NCI-H2029 treated with DMSO at 0.1 percent for 48 hours (cell line): Measurements from ENCODE around the gene WNT8B.

Experiments
- DNase-seq: peaks from one replicate; lab custom pipeline; 2025; lab: John Stamatoyannopoulos, UW

The WNT8B gene

GRCh38 chr10:100483876-100484666, 21.3 kb downstream of the WNT8B start:
- no peak for DNase-seq

DNA sequence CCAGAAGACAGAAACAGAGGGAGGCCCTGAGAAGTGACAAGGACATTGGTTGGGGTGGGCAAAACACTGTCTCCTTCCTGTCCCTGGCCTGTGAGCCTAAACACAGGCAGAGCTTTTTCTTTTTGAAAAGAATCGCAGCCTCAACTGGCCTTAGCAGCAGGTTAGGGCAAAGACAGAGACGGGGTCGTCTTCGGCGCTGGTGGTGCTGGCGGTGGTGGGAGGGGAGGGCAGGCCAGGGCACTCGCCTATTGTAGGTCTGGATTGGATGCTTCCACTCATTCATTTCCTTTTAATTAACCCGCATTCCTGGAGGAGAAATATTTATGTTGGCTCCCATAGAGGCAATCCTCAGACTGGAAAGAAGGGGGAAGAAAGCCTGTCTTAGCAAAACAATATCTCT, 22.6 kb downstream of the WNT8B start:
- DNase-seq, result no peak

DNA sequence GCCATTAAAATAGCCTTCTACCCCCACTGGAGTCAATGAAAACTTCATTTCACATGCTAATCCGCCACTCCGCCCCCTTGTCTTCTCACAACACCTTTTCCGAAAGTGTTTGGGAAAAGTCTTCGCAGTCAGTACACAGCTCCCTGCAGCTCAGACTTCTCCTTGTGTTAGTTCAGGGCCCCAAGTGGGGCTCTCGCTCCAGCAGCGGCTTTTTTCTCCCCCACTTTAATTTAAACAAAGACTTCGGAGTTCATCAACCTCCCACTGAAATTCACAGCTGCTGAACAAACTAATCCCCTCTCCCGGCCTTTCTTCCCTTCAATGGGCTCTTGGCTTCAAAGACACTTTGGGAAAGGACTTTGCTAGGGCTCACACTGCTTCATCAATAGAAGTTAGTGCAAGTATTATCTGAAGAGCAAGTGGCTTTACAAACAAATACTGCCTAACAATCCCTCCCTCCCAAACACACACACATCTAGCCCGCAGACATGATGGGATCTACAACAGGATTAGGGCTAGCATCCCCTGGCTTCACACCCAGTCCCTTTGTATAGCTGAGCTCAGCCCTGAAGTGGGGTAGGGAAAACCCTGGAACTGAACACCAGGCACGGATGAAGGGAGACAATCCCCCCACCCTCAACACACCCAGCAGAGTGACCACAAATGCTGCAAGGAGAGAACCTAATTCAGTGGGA, 23.1 kb downstream of the WNT8B start:
- no peak for DNase-seq

DNA sequence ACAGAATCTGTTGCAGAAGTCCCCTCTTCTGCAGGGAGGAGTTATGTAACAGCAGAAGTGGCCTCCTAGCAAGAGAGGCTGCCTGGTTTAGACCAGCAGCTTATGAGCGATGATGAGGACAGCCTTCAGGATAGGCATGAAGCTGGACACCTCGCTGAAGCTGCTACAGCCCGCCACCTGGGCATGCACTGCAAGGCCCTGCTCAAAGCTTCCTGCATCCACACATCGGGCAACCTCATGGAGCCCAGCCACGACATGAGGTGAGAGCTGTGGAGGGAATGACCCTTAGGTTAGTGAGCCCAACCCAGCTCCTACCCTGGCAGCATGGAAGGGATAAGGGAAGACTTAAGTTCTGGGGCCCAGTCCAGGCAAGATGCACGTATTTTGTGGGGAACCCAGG, 24.7 kb downstream of the WNT8B start:
- no peak for DNase-seq

DNA sequence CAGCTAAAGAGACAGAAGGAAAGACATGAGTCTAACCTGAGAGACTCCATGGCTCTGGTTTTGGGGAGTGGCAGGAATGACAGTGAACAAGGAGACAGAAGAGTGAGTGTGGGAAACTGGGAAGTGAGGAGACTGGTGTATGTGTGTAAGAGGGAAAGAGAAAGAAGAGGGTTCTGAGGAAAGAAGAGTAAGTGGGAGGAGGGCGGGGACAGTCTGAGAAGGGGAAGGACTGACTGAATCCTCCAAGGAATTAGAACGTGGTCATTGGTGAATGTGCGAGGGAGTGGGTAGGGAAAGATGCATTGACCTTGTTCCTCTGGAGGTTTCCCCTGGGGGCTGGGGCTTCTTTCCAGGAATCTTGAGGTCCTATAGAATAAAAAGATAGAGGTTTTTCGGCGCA, 26.6 kb downstream of the WNT8B start:
- DNase-seq, result no peak

GRCh38 chr10:100490531-100490930, 27.7 kb downstream of the WNT8B start:
- DNase-seq, result no peak

DNA sequence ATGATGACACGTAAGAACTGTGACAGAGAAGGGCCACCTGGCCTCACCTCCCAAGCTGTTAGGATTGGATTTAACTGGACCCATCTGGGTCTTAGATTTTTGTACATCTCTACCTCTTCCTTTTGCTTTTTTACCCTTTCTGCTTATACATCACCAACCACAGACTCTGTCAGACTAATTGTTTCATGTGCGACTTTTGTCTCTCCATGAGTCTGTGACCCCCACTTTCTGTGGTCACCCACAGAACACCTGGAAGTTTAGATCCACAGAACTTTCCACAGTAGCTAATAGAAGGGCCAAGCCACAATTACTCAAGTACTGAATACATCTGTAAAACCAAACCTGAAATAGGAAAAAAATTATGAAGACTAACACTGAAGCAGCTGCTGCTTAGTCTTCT, 33.8 kb downstream of the WNT8B start:
- no peak for DNase-seq

DNA sequence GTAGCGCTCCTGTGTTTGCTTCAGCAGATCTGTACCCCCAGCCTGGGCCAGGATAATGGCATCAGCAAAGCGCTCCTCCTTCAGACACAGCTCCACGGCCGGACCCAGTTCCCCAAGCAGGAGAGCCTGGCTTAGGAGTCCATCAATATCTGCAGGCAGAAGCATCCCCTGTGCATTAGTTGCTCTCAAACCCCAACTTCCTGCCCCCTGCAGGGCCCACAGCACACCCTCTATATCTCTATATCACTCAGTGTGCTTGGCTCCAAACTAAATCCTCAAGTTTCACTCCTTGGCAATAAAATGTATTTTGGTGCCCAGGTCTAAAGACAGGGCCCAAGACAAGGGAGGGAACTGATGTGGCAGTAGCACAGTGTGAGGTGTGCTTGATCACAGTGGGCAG, 35.2 kb downstream of the WNT8B start:
- DNase-seq, result no peak

- DNase-seq, result no peak
Measured at GRCh38 chr10:100501423-100501822, 38.6 kb downstream of the WNT8B start.

DNA sequence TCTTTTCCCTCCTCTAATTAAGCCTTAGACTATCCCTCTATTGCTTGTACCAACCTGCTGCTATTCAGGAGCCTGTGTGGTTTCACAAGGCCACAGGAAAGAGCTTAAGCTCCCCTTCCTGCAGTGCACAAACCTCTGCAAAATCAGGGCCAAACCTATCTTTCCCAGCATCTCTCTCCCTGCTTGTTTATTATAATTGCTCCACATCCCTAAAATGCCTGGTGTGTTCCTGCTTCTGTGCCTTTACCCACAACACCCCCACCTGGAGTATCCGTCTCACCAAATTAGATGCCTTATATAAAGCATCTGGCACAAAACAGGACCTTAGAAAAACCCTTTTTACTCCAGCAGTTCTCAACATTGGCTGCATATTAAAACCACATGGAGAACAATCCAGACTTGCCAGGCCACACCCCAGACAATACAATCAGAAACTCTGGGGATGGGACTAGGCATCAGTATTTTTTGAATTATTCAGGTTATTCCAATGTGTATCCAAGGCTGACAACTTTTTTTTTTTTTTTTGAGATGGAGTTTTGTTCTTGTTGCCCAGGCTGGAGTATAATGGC, 40.2 kb downstream of the WNT8B start:
- DNase-seq, result no peak

DNA sequence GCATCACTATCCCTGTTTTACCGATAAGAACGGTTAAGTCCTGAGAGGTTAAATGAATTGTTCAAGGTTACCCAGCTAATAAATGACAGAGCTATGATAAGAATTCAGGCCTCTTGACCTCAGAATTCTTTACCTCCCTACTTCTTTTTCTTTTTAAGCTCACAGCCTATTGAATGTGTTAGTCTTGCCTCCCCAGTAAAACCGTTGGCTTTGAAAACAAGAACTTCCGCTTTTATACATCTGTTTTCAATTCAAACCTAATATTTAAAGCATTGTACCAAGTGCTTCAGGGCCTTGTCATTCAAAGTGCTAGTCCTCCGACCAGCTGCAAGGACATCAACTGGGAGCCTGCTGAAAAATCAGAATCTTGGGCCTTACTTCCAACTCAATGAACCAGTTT, 41.3 kb downstream of the WNT8B start:
- no peak for DNase-seq

GRCh38 chr10:100505164-100505563, 42.4 kb downstream of the WNT8B start:
- no peak for DNase-seq

GRCh38 chr10:100506596-100507356, 44.0 kb downstream of the WNT8B start:
- no peak for DNase-seq

- no peak for DNase-seq
Measured at GRCh38 chr10:100507357-100507732, 44.5 kb downstream of the WNT8B start.

DNA sequence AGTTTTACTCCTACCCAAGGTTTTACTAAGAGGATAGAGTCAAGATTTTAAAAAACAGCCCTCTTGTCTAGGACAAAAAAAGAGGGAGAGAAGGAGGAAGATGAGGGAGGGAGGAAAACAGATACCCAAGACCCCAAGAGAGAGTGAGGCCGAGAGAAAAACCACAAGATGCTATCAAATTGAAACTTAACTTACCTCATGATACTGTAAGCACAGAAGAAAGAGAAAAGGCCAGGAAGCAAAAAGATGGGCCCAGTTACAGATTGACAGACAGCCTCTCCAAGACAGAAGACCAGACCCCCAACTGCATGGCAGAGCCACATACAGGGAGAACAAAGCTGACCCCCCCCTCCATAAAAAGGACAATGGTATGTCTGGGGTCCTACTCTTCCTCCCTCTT, 45.5 kb downstream of the WNT8B start:
- no peak for DNase-seq

DNA sequence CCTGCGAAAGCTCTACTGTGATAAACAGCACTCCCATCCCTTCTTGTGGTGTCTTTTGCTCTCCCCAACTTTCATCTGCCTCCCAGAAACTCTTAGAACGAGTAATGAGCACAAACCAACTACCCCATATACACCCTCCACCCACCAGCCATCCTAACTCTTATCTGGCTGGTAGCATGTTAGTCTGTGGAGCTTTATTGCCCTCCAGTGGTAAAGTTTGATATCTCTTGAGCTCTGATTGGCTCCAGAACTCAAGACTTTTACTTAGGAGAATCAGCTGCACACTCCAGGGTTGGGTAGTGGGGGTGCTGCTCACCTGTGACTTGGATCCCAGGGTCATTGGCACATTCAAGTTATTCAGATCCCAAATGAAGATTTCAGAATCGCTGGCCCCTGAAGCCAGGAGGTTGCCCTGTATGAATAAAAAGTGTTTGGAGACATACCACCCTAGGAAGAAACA, 45.9 kb downstream of the WNT8B start:
- no peak for DNase-seq

- DNase-seq, result no peak
Measured at GRCh38 chr10:100509241-100509840, 46.5 kb downstream of the WNT8B start.

- no peak for DNase-seq
Measured at GRCh38 chr10:100510533-100511308, 47.9 kb downstream of the WNT8B start.

DNA sequence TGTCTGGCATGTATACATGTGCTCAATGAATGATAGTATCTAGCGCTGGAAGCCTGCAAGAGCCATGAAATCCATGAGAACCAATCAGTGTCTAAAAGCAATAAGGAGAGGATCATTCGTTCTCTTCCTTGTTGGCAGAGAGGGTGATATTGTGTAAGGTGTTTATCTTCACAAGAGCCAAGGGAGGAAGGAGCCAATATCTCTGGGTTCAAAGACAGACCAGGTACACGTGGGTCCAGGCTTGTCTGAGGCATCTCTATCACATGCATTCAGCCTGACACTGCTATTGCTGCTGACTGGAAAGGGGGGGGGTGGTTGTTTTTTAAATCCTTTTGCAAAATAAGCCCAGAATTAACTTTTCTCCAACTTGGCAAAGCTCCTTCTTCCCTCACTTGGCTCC, 52.8 kb downstream of the WNT8B start:
- no peak for DNase-seq

GRCh38 chr10:100516847-100517246, 54.0 kb downstream of the WNT8B start:
- DNase-seq, result no peak

- no peak for DNase-seq
Measured at GRCh38 chr10:100518761-100519241, 56.0 kb downstream of the WNT8B start.
